HL-60 (cell line): ENCODE measurements around the gene NUDT19.
"Not testable (repeated sequence)": the region's sequence is repeated elsewhere in the genome, so short reads cannot be mapped to it uniquely, and the experiment has no call there.

ENCODE experiments used
- DNase-seq, 2 experiments: peaks; one replicate each; pipeline ENCODE4 v3.0.0-alpha.2; 2010 to 2020; ENCODE audit warnings: low read depth in 1 of 2, low spot score in 1 of 2
- H3K27ac ChIP-seq: fragments of 250-450 bp; sonication (Bioruptor Pico); replicated peaks from 2 replicates; pipeline ENCODE4 v1.5.1; 2020; ENCODE audit warnings: mild to moderate bottlenecking, moderate library complexity
- H3K27me3 ChIP-seq: fragments of 250-450 bp; sonication (Bioruptor Pico); 2 replicates; pipeline ENCODE4 v1.5.1; 2021; ENCODE audit warnings: mild to moderate bottlenecking, moderate library complexity; ENCODE audit not compliant: insufficient read depth, poor library complexity, severe bottlenecking
- H3K4me3 ChIP-seq: replicated peaks from 2 replicates; pipeline ENCODE4 v1.5.1; 2011; ENCODE audit warnings: mild to moderate bottlenecking, control low read depth, low read length; ENCODE audit not compliant: insufficient read depth
- CTCF ChIP-seq: IDR thresholded peaks from one replicate; pipeline ENCODE4 v1.5.1; 2011; ENCODE audit warnings: low read length, control low read depth, inconsistent platforms; ENCODE audit not compliant: insufficient read depth
- GABPA ChIP-seq: IDR thresholded peaks from 2 replicates; pipeline ENCODE4 v1.6.1; 2012; ENCODE audit warnings: low read depth
- POLR2AphosphoS5 ChIP-seq: IDR thresholded peaks from 2 replicates; pipeline ENCODE4 v1.6.1; 2012; ENCODE audit warnings: low read depth
- REST ChIP-seq: IDR thresholded peaks from 2 replicates; pipeline ENCODE4 v1.6.1; 2012; ENCODE audit warnings: low read depth; ENCODE audit not compliant: insufficient replicate concordance
- SPI1 ChIP-seq: IDR thresholded peaks from 2 replicates; pipeline ENCODE4 v1.6.1; 2012; ENCODE audit warnings: low read depth, mild to moderate bottlenecking, borderline replicate concordance

The NUDT19 gene

DNA sequence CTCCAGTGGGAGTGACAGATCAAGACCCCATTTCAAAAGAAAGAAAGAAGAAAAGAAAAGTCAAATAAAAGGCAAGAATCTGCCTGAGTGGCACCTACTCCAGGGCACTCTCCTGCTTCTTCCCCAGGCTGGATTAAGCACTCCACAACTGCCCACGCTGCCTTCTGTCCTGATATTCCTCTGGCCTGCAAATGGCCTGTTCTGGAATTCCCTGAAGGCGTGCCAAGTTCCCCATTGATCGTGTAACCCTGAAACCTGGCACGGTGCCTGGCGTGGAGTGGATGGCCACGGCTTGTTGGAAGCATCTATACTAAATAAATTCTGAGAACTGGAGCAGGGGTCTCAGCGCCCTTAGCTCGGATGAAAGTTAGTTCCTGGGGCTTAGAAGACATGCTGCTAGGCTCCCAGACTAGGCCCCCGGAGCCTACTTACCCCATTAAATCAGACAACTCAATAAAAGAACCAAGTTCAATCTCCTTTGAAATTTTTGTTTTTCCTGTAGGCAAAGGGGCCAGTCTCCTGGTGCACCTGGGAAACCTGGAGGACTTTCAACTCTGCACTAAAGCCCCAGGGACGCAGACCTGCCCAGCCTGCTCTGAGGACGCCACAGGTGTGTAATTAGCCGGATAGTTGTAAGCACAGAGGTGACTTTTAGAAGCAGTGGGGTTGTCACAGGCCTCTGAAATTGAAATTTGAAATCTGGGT is 38.6 kb upstream of the NUDT19 start:
- TF ChIP-seq CTCF (no peak), GABPA (no peak), REST (no peak), SPI1 (no peak), POLR2AphosphoS5 (no peak)
- DNase-seq, result no peak
- Histone ChIP-seq H3K27me3 (no peaks in the 10 kb centered on the region), H3K27ac (no peak overlapping the region), H3K4me3 (no peak overlapping the region)

DNA sequence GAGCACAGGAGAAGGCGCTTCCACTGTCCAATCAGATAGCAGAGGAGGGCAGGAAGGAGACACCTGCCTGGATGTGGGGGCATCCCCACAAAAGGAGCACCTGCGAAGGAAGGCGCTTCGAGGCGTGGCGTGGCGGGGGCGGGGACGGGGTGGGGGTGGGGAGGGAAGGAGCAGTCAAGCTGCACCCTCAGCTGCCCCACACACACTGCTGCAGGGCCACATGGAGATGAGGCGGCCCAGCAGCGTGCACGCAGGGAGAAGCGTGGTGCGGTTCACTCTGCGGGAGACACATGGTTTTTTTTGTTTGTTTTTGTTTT is 38.1 kb upstream of the NUDT19 start:
- H3K27me3 ChIP-seq, result no peaks in the 10 kb centered on the region
- TF ChIP-seq REST, result no peak
- no peak for TF ChIP-seq SPI1
- TF ChIP-seq GABPA, result no peak
- no peak for TF ChIP-seq CTCF
- TF ChIP-seq POLR2AphosphoS5, result no peak
- H3K4me3 ChIP-seq, result no peak overlapping the region
- H3K27ac ChIP-seq, result no peak overlapping the region
- DNase-seq, result no peak

DNA sequence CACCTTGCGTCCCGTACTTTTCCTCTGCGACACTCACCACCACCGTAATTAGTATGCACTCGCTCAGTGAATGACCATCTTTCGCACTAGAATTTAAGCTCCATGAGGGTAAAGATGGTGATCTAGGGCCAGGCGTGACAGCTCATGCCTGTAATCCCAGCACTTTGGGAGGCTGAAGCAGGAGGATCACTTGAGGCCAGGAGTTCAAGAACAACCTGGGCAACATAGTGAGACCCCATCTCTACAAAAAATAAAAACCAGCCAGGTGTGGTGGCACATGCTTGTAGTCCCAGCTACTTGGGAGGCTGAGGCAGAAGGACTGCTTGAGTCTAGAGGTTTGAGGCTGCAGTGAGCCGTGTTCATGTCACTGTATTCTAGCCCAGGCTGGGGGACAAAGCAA is 35.2 kb upstream of the NUDT19 start:
- H3K27me3 ChIP-seq, H3K27ac ChIP-seq, H3K4me3 ChIP-seq, DNase-seq: not testable (repeated sequence)

DNA sequence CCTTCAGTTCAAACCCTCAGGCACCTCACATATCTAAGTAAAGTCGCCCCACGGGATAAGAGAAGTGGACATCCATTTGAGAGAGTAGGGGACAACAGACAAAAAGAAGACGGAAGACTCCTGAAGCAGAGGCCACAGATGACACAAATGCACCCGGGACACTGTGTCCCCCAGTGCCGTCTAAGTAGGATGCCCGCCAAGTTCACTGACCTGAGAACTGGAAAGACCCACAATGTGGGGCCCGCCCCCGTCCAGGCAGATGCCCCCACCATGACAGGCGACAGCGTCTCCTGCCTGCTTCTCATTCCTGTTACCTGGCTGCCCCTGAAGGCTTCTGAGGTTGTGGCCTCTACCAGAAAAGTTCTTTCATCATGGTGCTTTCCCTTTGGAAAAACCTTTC is 33.5 kb upstream of the NUDT19 start:
- TF ChIP-seq GABPA, result no peak
- TF ChIP-seq REST, result no peak
- TF ChIP-seq CTCF, result no peak
- TF ChIP-seq SPI1, result no peak
- no peak for TF ChIP-seq POLR2AphosphoS5
- Histone ChIP-seq H3K27me3 (no peaks in the 10 kb centered on the region), H3K27ac (no peak overlapping the region), H3K4me3 (no peak overlapping the region)
- DNase-seq, result no peak
